ENCODE measurements around the gene SLC25A23.

The SLC25A23 gene

GRCh38 chr19:6394831-6395230, 64.8 kb downstream of the SLC25A23 start:
- H2BK15ac ChIP-seq (ENCODE audit: low read length): no peak overlapping the region
- H2AK5ac ChIP-seq (ENCODE audit: low read depth, low read length): no peak overlapping the region
- no peak overlapping the region for H3K23ac ChIP-seq (ENCODE audit: low read depth, low read length, poor library complexity)
- peaks cover 4 to 19% of the 10 kb centered on the region in 2 donors for H3K36me3 ChIP-seq (replicated peaks in 1 of 2; ENCODE audit: control insufficient read depth in 2 of 2, insufficient read depth in 2 of 2, low read length in 2 of 2)
- no peaks in the 10 kb centered on the region for H3K27me3 ChIP-seq (ENCODE audit: control insufficient read depth in 3 of 3, insufficient read depth in 3 of 3, low read depth in 1 of 3, low read length in 3 of 3)
- no peak overlapping the region for H3K9ac ChIP-seq (ENCODE audit: low read depth, low read length, poor library complexity)
- H3K4me3 ChIP-seq (ENCODE audit: low read length in 2 of 2): no peak overlapping the region
- H3K14ac ChIP-seq (ENCODE audit: low read length): no peak overlapping the region
- no peak overlapping the region for H3K18ac ChIP-seq (ENCODE audit: low read length)
- no peak overlapping the region for H3K27ac ChIP-seq (replicated peaks; ENCODE audit: low read length)
- WGBS, 2 donors (ENCODE audit: extremely low coverage in 2 of 2, insufficient read length in 2 of 2, insufficient replicate concordance in 1 of 2): no CpG with 5 or more reads among the region's 3 CpGs
- peaks cover 12 to 13% of the 10 kb centered on the region in 2 donors for H3K4me1 ChIP-seq (ENCODE audit: control insufficient read depth in 2 of 2, insufficient read depth in 1 of 2, low read depth in 1 of 2, low read length in 2 of 2)
- no peak overlapping the region for H2BK120ac ChIP-seq (ENCODE audit: low read depth, low read length)
- no peak for DNase-seq (ENCODE audit: low spot score)
- no peak overlapping the region for H4K91ac ChIP-seq (ENCODE audit: low read depth, low read length, poor library complexity)
- H3K4ac ChIP-seq (ENCODE audit: low read length): no peak overlapping the region
- no peaks in the 10 kb centered on the region for H3K9me3 ChIP-seq (replicated peaks in 1 of 2; ENCODE audit: control insufficient read depth in 2 of 2, insufficient read depth in 1 of 2, low read depth in 1 of 2, low read length in 2 of 2)
- no peak overlapping the region for H2BK12ac ChIP-seq (ENCODE audit: low read length)
- H4K8ac ChIP-seq (ENCODE audit: low read depth, low read length): no peak overlapping the region
- peaks cover 4% of the 10 kb centered on the region for H3K79me1 ChIP-seq (ENCODE audit: low read depth, low read length)
- H2AFZ ChIP-seq (ENCODE audit: low read length): no peak overlapping the region
- no peak overlapping the region for H3K4me2 ChIP-seq (ENCODE audit: insufficient read depth, low read length, poor library complexity, severe bottlenecking)
- no peak overlapping the region for H2BK5ac ChIP-seq (ENCODE audit: low read length)

- no peaks in the 10 kb centered on the region for H3K9me3 ChIP-seq (replicated peaks in 1 of 2; ENCODE audit: control insufficient read depth in 2 of 2, insufficient read depth in 1 of 2, low read depth in 1 of 2, low read length in 2 of 2)
- WGBS, 2 donors (ENCODE audit: extremely low coverage in 2 of 2, insufficient read length in 2 of 2, insufficient replicate concordance in 1 of 2): no CpG with 5 or more reads among the region's 14 CpGs
Measured at GRCh38 chr19:6393983-6394412, 65.6 kb downstream of the SLC25A23 start.

GRCh38 chr19:6393074-6393982, 66.3 kb downstream of the SLC25A23 start, which contains the start of gene GTF2F1:
TSS of gene GTF2F1 (minus strand) at chr19:6393164. CDS start at chr19:6392995, 169 bp downstream.
- peaks cover 14 to 34% of the 10 kb centered on the region in 2 donors for H3K36me3 ChIP-seq (replicated peaks in 1 of 2; ENCODE audit: control insufficient read depth in 2 of 2, insufficient read depth in 2 of 2, low read length in 2 of 2)
- peak within 1 kb of the TSS; percentile 99 for H3K18ac ChIP-seq (ENCODE audit: low read length)
- peak within 1 kb of the TSS; percentile 17 for H4K8ac ChIP-seq (ENCODE audit: low read depth, low read length)
- H2BK15ac ChIP-seq (ENCODE audit: low read length): peak within 1 kb of the TSS; percentile 98
- no CpG with 5 or more reads among the region's 69 CpGs for WGBS, 2 donors (ENCODE audit: extremely low coverage in 2 of 2, insufficient read length in 2 of 2, insufficient replicate concordance in 1 of 2)
- H3K79me1 ChIP-seq (ENCODE audit: low read depth, low read length): peaks cover 4% of the 10 kb centered on the region
- H3K9ac ChIP-seq (ENCODE audit: low read depth, low read length, poor library complexity): peak within 1 kb of the TSS; percentile 91
- peak within 1 kb of the TSS; percentile 30 for H2BK12ac ChIP-seq (ENCODE audit: low read length)
- H3K4ac ChIP-seq (ENCODE audit: low read length): no peak within 1 kb of the TSS
- H3K27ac ChIP-seq (replicated peaks; ENCODE audit: low read length): peak within 1 kb of the TSS; percentile 92
- H3K14ac ChIP-seq (ENCODE audit: low read length): no peak within 1 kb of the TSS
- peak within 1 kb of the TSS; percentile 90 for H3K4me3 ChIP-seq (ENCODE audit: low read length in 2 of 2)
- H3K4me1 ChIP-seq (ENCODE audit: control insufficient read depth in 2 of 2, insufficient read depth in 1 of 2, low read depth in 1 of 2, low read length in 2 of 2): peaks cover 12 to 13% of the 10 kb centered on the region in 2 donors
- peak within 1 kb of the TSS; percentile 75 for H3K23ac ChIP-seq (ENCODE audit: low read depth, low read length, poor library complexity)
- H3K4me2 ChIP-seq (ENCODE audit: insufficient read depth, low read length, poor library complexity, severe bottlenecking): peak within 1 kb of the TSS; percentile 89
- peak within 1 kb of the TSS; percentile 100 for H2AFZ ChIP-seq (ENCODE audit: low read length)
- peak within 1 kb of the TSS; percentile 78 for H2AK5ac ChIP-seq (ENCODE audit: low read depth, low read length)
- H2BK5ac ChIP-seq (ENCODE audit: low read length): peak within 1 kb of the TSS; percentile 94
- no peak within 1 kb of the TSS for H4K91ac ChIP-seq (ENCODE audit: low read depth, low read length, poor library complexity)
- H2BK120ac ChIP-seq (ENCODE audit: low read depth, low read length): peak within 1 kb of the TSS; percentile 81
- H3K9me3 ChIP-seq (replicated peaks in 1 of 2; ENCODE audit: control insufficient read depth in 2 of 2, insufficient read depth in 1 of 2, low read depth in 1 of 2, low read length in 2 of 2): no peaks in the 10 kb centered on the region
- H3K27me3 ChIP-seq (ENCODE audit: control insufficient read depth in 3 of 3, insufficient read depth in 3 of 3, low read depth in 1 of 3, low read length in 3 of 3): no peaks in the 10 kb centered on the region
- DNase-seq (ENCODE audit: low spot score): peak; percentile 97

More at GRCh38 chr19:6393983-6394412, 65.6 kb downstream of the SLC25A23 start:
- Histone ChIP-seq H2BK5ac (ENCODE audit: low read length) (peak overlapping the region; percentile 94), H4K91ac (ENCODE audit: low read depth, low read length, poor library complexity) (no peak overlapping the region), H3K36me3 (replicated peaks in 1 of 2; ENCODE audit: control insufficient read depth in 2 of 2, insufficient read depth in 2 of 2, low read length in 2 of 2) (peaks cover 9 to 28% of the 10 kb centered on the region in 2 donors), H2BK120ac (ENCODE audit: low read depth, low read length) (peak overlapping the region; percentile 81), H3K4me3 (ENCODE audit: low read length in 2 of 2) (peak overlapping the region; percentile 90), H3K79me1 (ENCODE audit: low read depth, low read length) (peaks cover 4% of the 10 kb centered on the region), H3K14ac (ENCODE audit: low read length) (no peak overlapping the region), H2AFZ (ENCODE audit: low read length) (peak overlapping the region; percentile 100), H3K18ac (ENCODE audit: low read length) (peak overlapping the region; percentile 98), H2BK12ac (ENCODE audit: low read length) (peak overlapping the region; percentile 30), H3K27me3 (ENCODE audit: control insufficient read depth in 3 of 3, insufficient read depth in 3 of 3, low read depth in 1 of 3, low read length in 3 of 3) (no peaks in the 10 kb centered on the region), H2AK5ac (ENCODE audit: low read depth, low read length) (peak overlapping the region; percentile 78), H3K4me2 (ENCODE audit: insufficient read depth, low read length, poor library complexity, severe bottlenecking) (peak overlapping the region; percentile 89), H3K23ac (ENCODE audit: low read depth, low read length, poor library complexity) (peak overlapping the region; percentile 75), H2BK15ac (ENCODE audit: low read length) (peak overlapping the region; percentile 98), H3K9ac (ENCODE audit: low read depth, low read length, poor library complexity) (peak overlapping the region; percentile 44), H3K27ac (replicated peaks; ENCODE audit: low read length) (peak overlapping the region; percentile 92), H3K4ac (ENCODE audit: low read length) (no peak overlapping the region), H4K8ac (ENCODE audit: low read depth, low read length) (no peak overlapping the region), H3K4me1 (ENCODE audit: control insufficient read depth in 2 of 2, insufficient read depth in 1 of 2, low read depth in 1 of 2, low read length in 2 of 2) (peaks cover 12 to 13% of the 10 kb centered on the region in 2 donors)
- DNase-seq (ENCODE audit: low spot score): no peak
